K562 (cell line): ENCODE data around the gene ARL2. TPM values are rescaled to one million over a fixed set of nuclear protein-coding genes. Genes with fewer than 3 reads are reported as not detected.

Source experiments
- CCAR2 ChIP-seq: fragments of 200-400 bp; formaldehyde crosslinking; IDR thresholded peaks from 2 replicates; pipeline ENCODE4 v1.6.1; 2017; ENCODE audit warnings: mild to moderate bottlenecking, low read depth, low read length
- FOXP1 ChIP-seq: sonication (generic); formaldehyde crosslinking; IDR thresholded peaks from 2 replicates; pipeline ENCODE4 v1.8.0; 2022; ENCODE audit warnings: mild to moderate bottlenecking, missing genetic modification reagents
- HNRNPH1 ChIP-seq: fragments of 200-400 bp; formaldehyde crosslinking; optimal IDR thresholded peaks from 2 replicates; pipeline ENCODE3; 2017; ENCODE audit warnings: low read depth, mild to moderate bottlenecking, low read length, moderate library complexity
- KDM4B ChIP-seq, 2 experiments: fragments of 450-650 bp in 1 of 2; sonication (generic) in 1 of 2; IDR thresholded peaks; 2 replicates each; pipeline ENCODE4 v1.6.1; 2016 to 2017; ENCODE audit warnings: borderline replicate concordance in 2 of 2, antibody characterized with exemption in 1 of 2, low read depth in 1 of 2, mild to moderate bottlenecking in 1 of 2
- KHSRP ChIP-seq: fragments of 450-650 bp; IDR thresholded peaks from 2 replicates; pipeline ENCODE4 v1.6.1; 2017
- MXI1 ChIP-seq: IDR thresholded peaks from 2 replicates; pipeline ENCODE4 v1.6.1; 2011; ENCODE audit warnings: low read depth, mild to moderate bottlenecking, improper control_type of control experiment, low read length
- MYNN ChIP-seq, 2 experiments: sonication (generic); formaldehyde crosslinking in 1 of 2; IDR thresholded peaks; 2 replicates each; pipeline versions ENCODE4 v1.5.0 to v1.6.1; 2016 to 2020; ENCODE audit warnings: antibody characterized with exemption in 1 of 2, missing genetic modification reagents in 1 of 2
- NCOA1 ChIP-seq: fragments of 450-650 bp; IDR thresholded peaks from 2 replicates; pipeline ENCODE4 v1.6.1; 2016; ENCODE audit warnings: low read depth
- POLR2H ChIP-seq: IDR thresholded peaks from 2 replicates; pipeline ENCODE4 v1.6.1; 2016; ENCODE audit warnings: missing genetic modification characterization, low read depth, mild to moderate bottlenecking, control low read depth, missing compliant biosample characterization, moderate library complexity
- POLR3G ChIP-seq: IDR thresholded peaks from 2 replicates; pipeline ENCODE4 v1.6.1; 2011; ENCODE audit not compliant: insufficient read length, insufficient replicate concordance; ENCODE audit errors: extremely low read depth
- PTBP1 ChIP-seq: fragments of 200-400 bp; formaldehyde crosslinking; IDR thresholded peaks from 2 replicates; pipeline ENCODE4 v1.6.1; 2017; ENCODE audit warnings: low read depth, low read length
- SAFB2 ChIP-seq: fragments of 200-400 bp; formaldehyde crosslinking; IDR thresholded peaks from 2 replicates; pipeline ENCODE4 v1.6.1; 2018; ENCODE audit warnings: borderline replicate concordance, low read length, low read depth, moderate library complexity; ENCODE audit not compliant: severe bottlenecking
- SNIP1 ChIP-seq: fragments of 450-650 bp; IDR thresholded peaks from 2 replicates; pipeline ENCODE4 v1.7.1; 2017; ENCODE audit warnings: low read depth, mild to moderate bottlenecking
- SRSF1 ChIP-seq: fragments of 200-400 bp; formaldehyde crosslinking; IDR thresholded peaks from 2 replicates; pipeline ENCODE4 v1.6.1; 2017; ENCODE audit warnings: mild to moderate bottlenecking, low read depth, low read length, moderate library complexity
- ZFP36 ChIP-seq: fragments of 150-350 bp; IDR thresholded peaks from 2 replicates; pipeline ENCODE4 v1.6.1; 2018; ENCODE audit warnings: low read length, low read depth; ENCODE audit not compliant: partially characterized antibody
- ZNF354B ChIP-seq: fragments of 250-450 bp; sonication (Bioruptor Pico); IDR thresholded peaks from 2 replicates; pipeline ENCODE4 v1.4.0; 2020
- polyA plus RNA-seq, 8 experiments: library from polyadenylated mRNA; depleted of rRNA in 4 of 8; stranded (reverse) in 5 of 8; unstranded in 3 of 8; fragments of >200 nt; fragmentation: Nextera tagmentation in 2 of 8; fragmentation: Illumina TruSeq in 1 of 8; extraction: Ambion mirVana in 2 of 8; extraction: Trizol in 1 of 8; gene quantifications; 2 replicates each; pipeline versions ENCODE4 v1.2.1 to v1.2.3, GENCODE V29; 2011 to 2014; ENCODE audit warnings: inconsistent platforms in 1 of 8, missing spikeins in 1 of 8
- total RNA-seq, 7 experiments: library from RNA; depleted of rRNA in 6 of 7; stranded (reverse); fragments of >200 nt in 6 of 7; fragmentation: Illumina TruSeq in 2 of 7; extraction: Trizol in 2 of 7; gene quantifications; 2 replicates each; pipeline versions ENCODE4 v1.2.1 to v1.2.3, GENCODE V29; 2011 to 2021; ENCODE audit warnings: low replicate concordance in 1 of 7
- TF ChIP-seq, protein P1 (sequence below): sonication (generic); formaldehyde crosslinking; IDR thresholded peaks from 2 replicates; pipeline ENCODE4 v1.8.0; 2022; ENCODE audit warnings: mild to moderate bottlenecking, missing genetic modification reagents
- TF ChIP-seq, protein P2 (sequence below): fragments of 450-650 bp; IDR thresholded peaks from 2 replicates; pipeline ENCODE4 v1.6.1; 2018; ENCODE audit warnings: mild to moderate bottlenecking, low read depth; ENCODE audit not compliant: partially characterized antibody
- TF ChIP-seq, protein P3 (sequence below), 2 experiments: fragments of 450-650 bp; formaldehyde crosslinking in 1 of 2; IDR thresholded peaks; 2 replicates each; pipeline versions ENCODE4 v1.4.0 to v1.6.1; 2014 to 2020; ENCODE audit warnings: mild to moderate bottlenecking in 2 of 2, borderline replicate concordance in 1 of 2, low read depth in 1 of 2

The ARL2 gene
- total and polyA plus RNA-seq, 9 of the 15 experiments (the other 6 are each of a cell fraction or from before 2014, with no cell fraction given) = 5.7 to 154 (median 92.2) TPM

- no peak for TF ChIP-seq HNRNPH1
- TF ChIP-seq SNIP1 = no peak
- TF ChIP-seq, protein P1, sequence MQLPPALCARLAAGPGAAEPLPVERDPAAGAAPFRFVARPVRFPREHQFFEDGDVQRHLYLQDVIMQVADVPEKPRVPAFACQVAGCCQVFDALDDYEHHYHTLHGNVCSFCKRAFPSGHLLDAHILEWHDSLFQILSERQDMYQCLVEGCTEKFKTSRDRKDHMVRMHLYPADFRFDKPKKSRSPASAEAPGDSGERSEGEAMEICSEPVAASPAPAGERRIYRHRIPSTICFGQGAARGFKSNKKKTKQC (CRISPR knock-in tag) = no peak
- no peak for TF ChIP-seq NCOA1
- TF ChIP-seq MYNN (IDR thresholded peaks at IDR 0.05) = no peak
- TF ChIP-seq MYNN (CRISPR knock-in tag; IDR thresholded peaks at IDR 0.05) = no peak
- TF ChIP-seq POLR2H (tag) = no peak
- TF ChIP-seq, protein P2, sequence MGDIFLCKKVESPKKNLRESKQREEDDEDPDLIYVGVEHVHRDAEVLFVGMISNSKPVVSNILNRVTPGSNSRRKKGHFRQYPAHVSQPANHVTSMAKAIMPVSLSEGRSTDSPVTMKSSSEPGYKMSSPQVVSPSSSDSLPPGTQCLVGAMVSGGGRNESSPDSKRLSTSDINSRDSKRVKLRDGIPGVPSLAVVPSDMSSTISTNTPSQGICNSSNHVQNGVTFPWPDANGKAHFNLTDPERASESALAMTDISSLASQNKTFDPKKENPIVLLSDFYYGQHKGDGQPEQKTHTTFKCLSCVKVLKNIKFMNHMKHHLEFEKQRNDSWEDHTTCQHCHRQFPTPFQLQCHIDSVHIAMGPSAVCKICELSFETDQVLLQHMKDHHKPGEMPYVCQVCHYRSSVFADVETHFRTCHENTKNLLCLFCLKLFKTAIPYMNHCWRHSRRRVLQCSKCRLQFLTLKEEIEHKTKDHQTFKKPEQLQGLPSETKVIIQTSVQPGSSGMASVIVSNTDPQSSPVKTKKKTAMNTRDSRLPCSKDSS = no peak
- TF ChIP-seq CCAR2 = no peak
- TF ChIP-seq POLR3G = no peak
- TF ChIP-seq KHSRP = no peak
- no peak for TF ChIP-seq SAFB2
- TF ChIP-seq MXI1 = no peak
- no peak for TF ChIP-seq ZFP36
- no peak for TF ChIP-seq SRSF1
- TF ChIP-seq PTBP1 = no peak
- no peak for TF ChIP-seq KDM4B (IDR thresholded peaks at IDR 0.05; ENCODE audit: borderline replicate concordance in 2 of 2, low read depth in 1 of 2)
- TF ChIP-seq, protein P3, sequence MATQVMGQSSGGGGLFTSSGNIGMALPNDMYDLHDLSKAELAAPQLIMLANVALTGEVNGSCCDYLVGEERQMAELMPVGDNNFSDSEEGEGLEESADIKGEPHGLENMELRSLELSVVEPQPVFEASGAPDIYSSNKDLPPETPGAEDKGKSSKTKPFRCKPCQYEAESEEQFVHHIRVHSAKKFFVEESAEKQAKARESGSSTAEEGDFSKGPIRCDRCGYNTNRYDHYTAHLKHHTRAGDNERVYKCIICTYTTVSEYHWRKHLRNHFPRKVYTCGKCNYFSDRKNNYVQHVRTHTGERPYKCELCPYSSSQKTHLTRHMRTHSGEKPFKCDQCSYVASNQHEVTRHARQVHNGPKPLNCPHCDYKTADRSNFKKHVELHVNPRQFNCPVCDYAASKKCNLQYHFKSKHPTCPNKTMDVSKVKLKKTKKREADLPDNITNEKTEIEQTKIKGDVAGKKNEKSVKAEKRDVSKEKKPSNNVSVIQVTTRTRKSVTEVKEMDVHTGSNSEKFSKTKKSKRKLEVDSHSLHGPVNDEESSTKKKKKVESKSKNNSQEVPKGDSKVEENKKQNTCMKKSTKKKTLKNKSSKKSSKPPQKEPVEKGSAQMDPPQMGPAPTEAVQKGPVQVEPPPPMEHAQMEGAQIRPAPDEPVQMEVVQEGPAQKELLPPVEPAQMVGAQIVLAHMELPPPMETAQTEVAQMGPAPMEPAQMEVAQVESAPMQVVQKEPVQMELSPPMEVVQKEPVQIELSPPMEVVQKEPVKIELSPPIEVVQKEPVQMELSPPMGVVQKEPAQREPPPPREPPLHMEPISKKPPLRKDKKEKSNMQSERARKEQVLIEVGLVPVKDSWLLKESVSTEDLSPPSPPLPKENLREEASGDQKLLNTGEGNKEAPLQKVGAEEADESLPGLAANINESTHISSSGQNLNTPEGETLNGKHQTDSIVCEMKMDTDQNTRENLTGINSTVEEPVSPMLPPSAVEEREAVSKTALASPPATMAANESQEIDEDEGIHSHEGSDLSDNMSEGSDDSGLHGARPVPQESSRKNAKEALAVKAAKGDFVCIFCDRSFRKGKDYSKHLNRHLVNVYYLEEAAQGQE (IDR thresholded peaks at IDR 0.05; ENCODE audit: borderline replicate concordance) = peak; percentile 60; the same call in 1 of the 2 replicates
- TF ChIP-seq, protein P3 (CRISPR knock-in tag; IDR thresholded peaks at IDR 0.05; ENCODE audit: low read depth) = no peak
- no peak for TF ChIP-seq FOXP1 (CRISPR knock-in tag)
- TF ChIP-seq ZNF354B = no peak
Measured at GRCh38 chr11:65060913-65061408, 47.0 kb downstream of the ARL2 start (continued).
